Measurements from ENCODE around the gene ZNF398. TPM values are rescaled to one million over a fixed set of nuclear protein-coding genes. Genes with fewer than 3 reads are reported as not detected.

Gene ZNF398
- total and polyA plus RNA-seq, 10 of the 15 experiments (the other 5 are each of a cell fraction or from before 2014, with no cell fraction given), result 2.3 to 15.3 (median 10.0) TPM

DNA sequence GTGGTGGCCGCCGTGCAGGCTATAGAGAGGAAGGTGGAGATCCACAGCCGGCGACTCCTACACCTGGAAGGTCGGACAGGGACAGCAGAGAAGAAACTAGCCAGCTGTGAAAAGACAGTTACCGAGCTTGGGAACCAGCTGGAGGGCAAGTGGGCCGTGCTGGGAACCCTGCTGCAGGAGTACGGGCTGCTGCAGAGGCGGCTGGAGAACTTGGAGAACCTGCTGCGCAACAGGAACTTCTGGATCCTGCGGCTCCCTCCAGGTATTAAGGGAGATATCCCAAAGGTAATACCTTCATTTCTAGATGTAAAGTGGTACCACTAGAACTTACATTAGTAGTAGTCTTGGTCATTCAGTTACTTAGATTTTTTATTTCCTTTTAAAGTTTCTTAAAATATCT is 6.8 kb downstream of the ZNF398 start (continued):
- TF ChIP-seq CUX1 (IDR thresholded peaks at IDR 0.05; ENCODE audit: insufficient replicate concordance, low read depth, low read length), result no peak
- TF ChIP-seq BCLAF1 (IDR thresholded peaks at IDR 0.05), result no peak
- TF ChIP-seq BCL11A (IDR thresholded peaks at IDR 0.05; ENCODE audit: low read depth, low read length), result no peak
- no peak for TF ChIP-seq CBX3 (IDR thresholded peaks at IDR 0.05; ENCODE audit: borderline replicate concordance, low read depth)
- TF ChIP-seq, protein P1, sequence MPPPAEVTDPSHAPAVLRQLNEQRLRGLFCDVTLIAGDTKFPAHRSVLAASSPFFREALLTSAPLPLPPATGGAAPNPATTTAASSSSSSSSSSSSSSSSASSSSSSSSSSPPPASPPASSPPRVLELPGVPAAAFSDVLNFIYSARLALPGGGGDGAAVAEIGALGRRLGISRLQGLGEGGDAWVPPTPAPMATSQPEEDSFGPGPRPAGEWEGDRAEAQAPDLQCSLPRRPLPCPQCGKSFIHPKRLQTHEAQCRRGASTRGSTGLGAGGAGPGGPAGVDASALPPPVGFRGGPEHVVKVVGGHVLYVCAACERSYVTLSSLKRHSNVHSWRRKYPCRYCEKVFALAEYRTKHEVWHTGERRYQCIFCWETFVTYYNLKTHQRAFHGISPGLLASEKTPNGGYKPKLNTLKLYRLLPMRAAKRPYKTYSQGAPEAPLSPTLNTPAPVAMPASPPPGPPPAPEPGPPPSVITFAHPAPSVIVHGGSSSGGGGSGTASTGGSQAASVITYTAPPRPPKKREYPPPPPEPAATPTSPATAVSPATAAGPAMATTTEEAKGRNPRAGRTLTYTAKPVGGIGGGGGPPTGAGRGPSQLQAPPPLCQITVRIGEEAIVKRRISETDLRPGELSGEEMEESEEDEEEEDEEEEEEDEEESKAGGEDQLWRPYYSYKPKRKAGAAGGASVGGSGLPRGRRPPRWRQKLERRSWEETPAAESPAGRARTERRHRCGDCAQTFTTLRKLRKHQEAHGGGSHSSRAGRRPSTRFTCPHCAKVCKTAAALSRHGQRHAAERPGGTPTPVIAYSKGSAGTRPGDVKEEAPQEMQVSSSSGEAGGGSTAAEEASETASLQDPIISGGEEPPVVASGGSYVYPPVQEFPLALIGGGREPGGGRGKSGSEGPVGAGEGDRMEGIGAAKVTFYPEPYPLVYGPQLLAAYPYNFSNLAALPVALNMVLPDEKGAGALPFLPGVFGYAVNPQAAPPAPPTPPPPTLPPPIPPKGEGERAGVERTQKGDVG (CRISPR knock-in tag; IDR thresholded peaks at IDR 0.05), result no peak
- TF ChIP-seq NFYB (IDR thresholded peaks at IDR 0.05; ENCODE audit: insufficient read depth, low read depth, low read length), result no peak
- no peak for TF ChIP-seq SMARCA5 (IDR thresholded peaks at IDR 0.05)
- TF ChIP-seq RAD21 (IDR thresholded peaks at IDR 0.05; ENCODE audit: insufficient read depth, low read depth, low read length), result no peak
